ENCODE data around the gene SZT2. TPM values are rescaled to one million over a fixed set of nuclear protein-coding genes. Genes with fewer than 3 reads are reported as not detected.
"Not testable (repeated sequence)": the region's sequence is repeated elsewhere in the genome, so short reads cannot be mapped to it uniquely, and the experiment has no call there.

Gene SZT2
- total RNA-seq, 1 experiment from 2014 or later: 27.9 TPM

DNA sequence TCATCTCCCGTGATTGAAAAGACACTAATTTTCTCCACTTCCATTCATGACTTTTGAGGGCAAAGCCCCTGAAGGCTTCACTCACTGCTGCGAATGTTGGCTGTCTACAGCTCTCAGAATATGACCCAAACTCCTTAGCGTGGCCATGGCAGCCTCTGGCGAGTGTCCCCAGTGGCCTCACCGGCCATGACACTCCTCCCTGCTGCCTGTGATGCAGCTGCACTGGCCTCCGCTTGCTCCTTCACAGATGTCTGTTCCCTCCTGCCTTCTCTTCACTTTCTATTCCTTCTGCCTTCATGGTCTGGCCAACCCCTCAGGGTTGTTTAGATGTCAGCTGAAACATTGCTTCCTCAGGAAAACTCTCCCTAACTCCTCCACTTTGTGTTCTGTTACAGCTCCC is 110.2 kb downstream of the SZT2 start:
- no peaks in the 10 kb centered on the region for H3K27me3 ChIP-seq (replicated peaks; ENCODE audit: insufficient read depth, low read depth, low read length, poor library complexity)
- POLR2A ChIA-PET (ENCODE audit: low non-redundant PET): no interaction called here
- H3K27ac ChIP-seq (ENCODE audit: low read depth, low read length, poor library complexity, severe bottlenecking): no peak overlapping the region
- no peak for DNase-seq (ENCODE audit: low spot score)
- H3K4me3 ChIP-seq (ENCODE audit: low read depth, low read length, poor library complexity, severe bottlenecking): no peak overlapping the region
- H3K9me3 ChIP-seq (ENCODE audit: low read depth, low read length, poor library complexity, severe bottlenecking): no peaks in the 10 kb centered on the region
- TF ChIP-seq, protein P1, sequence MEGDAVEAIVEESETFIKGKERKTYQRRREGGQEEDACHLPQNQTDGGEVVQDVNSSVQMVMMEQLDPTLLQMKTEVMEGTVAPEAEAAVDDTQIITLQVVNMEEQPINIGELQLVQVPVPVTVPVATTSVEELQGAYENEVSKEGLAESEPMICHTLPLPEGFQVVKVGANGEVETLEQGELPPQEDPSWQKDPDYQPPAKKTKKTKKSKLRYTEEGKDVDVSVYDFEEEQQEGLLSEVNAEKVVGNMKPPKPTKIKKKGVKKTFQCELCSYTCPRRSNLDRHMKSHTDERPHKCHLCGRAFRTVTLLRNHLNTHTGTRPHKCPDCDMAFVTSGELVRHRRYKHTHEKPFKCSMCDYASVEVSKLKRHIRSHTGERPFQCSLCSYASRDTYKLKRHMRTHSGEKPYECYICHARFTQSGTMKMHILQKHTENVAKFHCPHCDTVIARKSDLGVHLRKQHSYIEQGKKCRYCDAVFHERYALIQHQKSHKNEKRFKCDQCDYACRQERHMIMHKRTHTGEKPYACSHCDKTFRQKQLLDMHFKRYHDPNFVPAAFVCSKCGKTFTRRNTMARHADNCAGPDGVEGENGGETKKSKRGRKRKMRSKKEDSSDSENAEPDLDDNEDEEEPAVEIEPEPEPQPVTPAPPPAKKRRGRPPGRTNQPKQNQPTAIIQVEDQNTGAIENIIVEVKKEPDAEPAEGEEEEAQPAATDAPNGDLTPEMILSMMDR (conservative IDR thresholded peaks at IDR 0.05; ENCODE audit: low read depth, low read length): no peak
- TF ChIP-seq EZH2 (IDR thresholded peaks at IDR 0.05; ENCODE audit: borderline replicate concordance, low read depth, low read length, poor library complexity, severe bottlenecking): no peak
- CTCF ChIA-PET: no interaction called here
- no peaks in the 10 kb centered on the region for H3K36me3 ChIP-seq (ENCODE audit: insufficient read depth, low read length, poor library complexity, severe bottlenecking)
- intact Hi-C loops (cut with micrococcal nuclease; ENCODE audit: unreplicated experiment): no loop called here
- no peaks in the 10 kb centered on the region for H3K4me1 ChIP-seq (ENCODE audit: insufficient read depth, low read length, poor library complexity, severe bottlenecking)
- no TSS peak for BruUV-seq (replicated peaks)

DNA sequence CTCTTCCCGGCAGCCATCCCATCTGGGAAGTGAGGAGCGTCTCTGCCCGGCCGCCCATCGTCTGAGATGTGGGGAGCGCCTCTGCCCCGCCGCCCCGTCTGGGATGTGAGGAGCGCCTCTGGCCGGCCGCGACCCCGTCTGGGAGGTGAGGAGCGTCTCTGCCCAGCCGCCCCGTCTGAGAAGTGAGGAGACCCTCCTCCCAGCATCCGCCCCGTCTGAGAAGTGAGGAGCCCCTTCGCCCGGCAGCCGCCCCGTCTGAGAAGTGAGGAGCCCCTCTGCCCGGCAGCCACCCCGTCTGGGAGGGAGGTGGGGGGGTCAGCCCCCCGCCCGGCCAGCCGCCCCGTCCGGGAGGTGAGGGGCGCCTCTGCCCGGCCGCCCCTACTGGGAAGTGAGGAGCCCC is 112.1 kb downstream of the SZT2 start:
- intact Hi-C loops (cut with micrococcal nuclease; ENCODE audit: unreplicated experiment); DNase-seq (ENCODE audit: low spot score); H3K9me3 ChIP-seq (ENCODE audit: low read depth, low read length, poor library complexity, severe bottlenecking); POLR2A ChIA-PET (ENCODE audit: low non-redundant PET); H3K27ac ChIP-seq (ENCODE audit: low read depth, low read length, poor library complexity, severe bottlenecking); H3K27me3 ChIP-seq (replicated peaks; ENCODE audit: insufficient read depth, low read depth, low read length, poor library complexity); H3K36me3 ChIP-seq (ENCODE audit: insufficient read depth, low read length, poor library complexity, severe bottlenecking); CTCF ChIA-PET; H3K4me1 ChIP-seq (ENCODE audit: insufficient read depth, low read length, poor library complexity, severe bottlenecking); BruUV-seq (replicated peaks); H3K4me3 ChIP-seq (ENCODE audit: low read depth, low read length, poor library complexity, severe bottlenecking): not testable (repeated sequence)

DNA sequence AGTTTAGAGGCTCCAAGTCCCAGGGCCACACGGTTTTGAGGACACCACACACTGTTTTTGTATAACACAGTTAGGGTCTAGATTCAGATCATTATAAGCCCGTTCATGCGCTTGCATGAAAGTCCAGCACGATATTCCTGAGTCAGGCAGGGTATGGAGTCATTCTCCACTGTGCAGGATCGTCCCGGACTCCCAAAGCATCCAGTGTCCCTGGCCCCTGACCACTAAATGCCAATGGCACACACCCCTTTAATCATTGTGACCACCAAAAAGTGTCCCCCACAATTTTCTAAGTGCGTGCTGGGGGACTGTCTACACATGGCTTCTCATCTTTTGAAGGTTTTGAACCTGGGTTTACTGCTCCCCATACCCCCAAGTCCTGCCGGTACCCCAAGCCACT is 113.8 kb downstream of the SZT2 start:
- CTCF ChIA-PET: no interaction called here
- TF ChIP-seq, protein P1 (conservative IDR thresholded peaks at IDR 0.05; ENCODE audit: low read depth, low read length): no peak
- no peak for TF ChIP-seq EZH2 (IDR thresholded peaks at IDR 0.05; ENCODE audit: borderline replicate concordance, low read depth, low read length, poor library complexity, severe bottlenecking)
- Histone ChIP-seq H3K27me3 (replicated peaks; ENCODE audit: insufficient read depth, low read depth, low read length, poor library complexity) (no peaks in the 10 kb centered on the region), H3K27ac (ENCODE audit: low read depth, low read length, poor library complexity, severe bottlenecking) (no peak overlapping the region), H3K9me3 (ENCODE audit: low read depth, low read length, poor library complexity, severe bottlenecking) (no peaks in the 10 kb centered on the region), H3K4me1 (ENCODE audit: insufficient read depth, low read length, poor library complexity, severe bottlenecking) (no peaks in the 10 kb centered on the region), H3K36me3 (ENCODE audit: insufficient read depth, low read length, poor library complexity, severe bottlenecking) (no peaks in the 10 kb centered on the region), H3K4me3 (ENCODE audit: low read depth, low read length, poor library complexity, severe bottlenecking) (no peak overlapping the region)
- intact Hi-C loops (cut with micrococcal nuclease; ENCODE audit: unreplicated experiment): no loop called here
- POLR2A ChIA-PET (ENCODE audit: low non-redundant PET): no interaction called here
- DNase-seq (ENCODE audit: low spot score): no peak
- BruUV-seq (replicated peaks): no TSS peak

Small RNA genes lying within 50 kb of the gene (microRNA-seq; reads per million reads assigned to microRNA genes)
- gene MIR6734 (3.0 reads per million, percentile 6 among the genes with 10 or more reads in this experiment), gene MIR6735 (1.6 reads per million)

Other genes with a start within 250 kb of the SZT2 start
- gene EBNA1BP2, start 217.6 kb upstream of the SZT2 start, total RNA-seq (2021): 145 and 169 TPM in 2 replicates
- gene CFAP57, start 217.6 kb upstream of the SZT2 start, total RNA-seq (2021): 0.20 and 0.73 TPM in 2 replicates
- not detected in 2 replicates for gene TMEM125, start 119.9 kb upstream of the SZT2 start, total RNA-seq (2021)
- not detected in 2 replicates for gene C1orf210, start 104.3 kb upstream of the SZT2 start, total RNA-seq (2021)
- not detected in 2 replicates for gene TIE1, start 88.9 kb upstream of the SZT2 start, total RNA-seq (2021)
- not detected in 2 replicates for gene MPL, start 52.1 kb upstream of the SZT2 start, total RNA-seq (2021)
- gene CDC20, start 30.9 kb upstream of the SZT2 start, total RNA-seq (2021): 296 and 309 TPM in 2 replicates
- 47.4 and 53.7 TPM in 2 replicates for gene ELOVL1, start 21.9 kb upstream of the SZT2 start, total RNA-seq (2021)
- gene MED8, start 99 bp upstream of the SZT2 start, total RNA-seq (2021): 36.7 TPM in 2 replicates
- 14.8 and 19.8 TPM in 2 replicates for gene HYI, start 64.0 kb downstream of the SZT2 start, total RNA-seq (2021)
- 110 and 118 TPM in 2 replicates for gene PTPRF, start 141.0 kb downstream of the SZT2 start, total RNA-seq (2021)